COLO829 (cell line): ENCODE data around the gene DET1.
"Not testable (repeated sequence)": the region's sequence is repeated elsewhere in the genome, so short reads cannot be mapped to it uniquely, and the experiment has no call there.

Experiments
- DNase-seq: peaks from one replicate; pipeline ENCODE4 v3.0.0; 2012; ENCODE audit warnings: low spot score

The DET1 gene

GRCh38 chr15:88497109-88497765 is 49.2 kb downstream of the DET1 start:
- no peak for DNase-seq

GRCh38 chr15:88493844-88494243 is 52.6 kb downstream of the DET1 start:
- no peak for DNase-seq

- no peak for DNase-seq
Observed at GRCh38 chr15:88491158-88491557, 55.3 kb downstream of the DET1 start.

- no peak for DNase-seq
Observed at GRCh38 chr15:88490036-88490435, 56.4 kb downstream of the DET1 start.

- no peak for DNase-seq
Observed at GRCh38 chr15:88489321-88489720, 57.2 kb downstream of the DET1 start.

GRCh38 chr15:88487796-88488523 is 58.5 kb downstream of the DET1 start:
- DNase-seq: no peak

- DNase-seq: no peak
Observed at GRCh38 chr15:88487178-88487795, 59.2 kb downstream of the DET1 start.

- no peak for DNase-seq
Observed at GRCh38 chr15:88484682-88485331, 61.7 kb downstream of the DET1 start.

GRCh38 chr15:88482263-88482662 is 64.2 kb downstream of the DET1 start:
- DNase-seq: no peak

- DNase-seq: no peak
Observed at GRCh38 chr15:88480981-88481380, 65.5 kb downstream of the DET1 start.

- DNase-seq: no peak
Observed at GRCh38 chr15:88479169-88479568, 67.3 kb downstream of the DET1 start.

GRCh38 chr15:88477904-88478303 is 68.6 kb downstream of the DET1 start:
- DNase-seq: no peak

GRCh38 chr15:88477126-88477525 is 69.4 kb downstream of the DET1 start:
- DNase-seq: no peak

- peak; percentile 63 for DNase-seq
Observed at GRCh38 chr15:88476635-88477060, 69.8 kb downstream of the DET1 start.

GRCh38 chr15:88473661-88474293 is 72.7 kb downstream of the DET1 start:
- not testable (repeated sequence) for DNase-seq

GRCh38 chr15:88472225-88472624 is 74.3 kb downstream of the DET1 start:
- DNase-seq: no peak

- DNase-seq: no peak
Observed at GRCh38 chr15:88470625-88471372, 75.7 kb downstream of the DET1 start.

GRCh38 chr15:88469321-88469720 is 77.2 kb downstream of the DET1 start:
- no peak for DNase-seq

GRCh38 chr15:88468721-88469120 is 77.8 kb downstream of the DET1 start:
- DNase-seq: not testable (repeated sequence)

- DNase-seq: peak; percentile 36
Observed at GRCh38 chr15:88467935-88468528, 78.4 kb downstream of the DET1 start.
